ENCODE data around the gene KLC1.

The KLC1 gene

GRCh38 chr14:103738166-103738565, 109.2 kb downstream of the KLC1 start:
- DNase-seq: no peak

DNA sequence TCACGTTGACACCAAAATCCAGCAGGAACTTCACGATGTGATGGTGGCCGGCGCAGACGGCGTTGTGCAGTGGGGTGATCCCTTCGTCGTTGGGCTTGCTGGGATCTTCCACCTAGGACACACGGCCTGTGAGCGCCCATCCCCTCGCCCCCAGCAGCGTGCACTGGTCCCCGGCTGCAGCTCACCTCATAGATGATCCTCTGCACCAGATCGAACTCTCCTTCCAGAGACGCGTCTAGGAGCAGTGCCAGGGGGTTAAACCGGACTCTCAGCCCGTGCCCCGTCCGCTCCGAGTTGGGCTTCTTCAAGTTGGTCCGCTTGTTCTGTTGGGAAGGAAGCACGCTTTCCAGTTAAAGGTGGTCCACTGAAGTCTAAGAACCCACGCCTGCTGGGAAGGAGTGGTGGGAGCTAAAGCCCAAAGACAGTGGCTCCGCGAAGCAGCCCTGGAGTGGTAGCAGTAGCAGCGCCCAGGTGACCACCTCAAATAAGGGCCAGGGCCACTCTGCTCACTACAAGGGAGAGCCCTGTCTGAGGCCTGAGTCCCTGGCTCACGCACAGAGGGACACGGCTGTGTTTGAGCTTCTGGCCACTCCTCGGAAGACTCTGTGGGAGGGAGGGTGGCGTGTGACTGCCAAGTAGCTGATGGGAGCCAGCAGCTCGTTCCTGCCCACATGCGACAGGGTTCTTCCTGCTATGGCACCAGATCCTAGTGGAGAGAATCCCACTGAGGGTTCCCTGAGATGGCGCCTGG, 109.9 kb downstream of the KLC1 start:
- no peak for DNase-seq

DNA sequence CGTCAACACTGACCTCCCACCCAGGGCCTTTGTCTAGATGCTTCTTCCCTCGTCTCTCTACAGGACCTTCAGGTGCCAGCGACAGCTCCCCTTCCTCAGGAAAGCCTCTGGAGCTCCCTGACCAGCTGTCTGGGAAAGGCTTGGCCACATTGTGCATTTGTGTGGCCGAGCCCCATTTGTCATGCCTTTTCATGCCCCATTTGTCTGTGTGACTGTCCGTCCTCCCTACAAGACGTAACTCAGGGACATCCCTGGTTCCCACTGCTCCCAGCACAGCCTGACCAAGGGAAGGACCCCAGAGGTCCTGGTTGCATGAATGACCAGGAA, 110.4 kb downstream of the KLC1 start:
- no peak for DNase-seq

DNA sequence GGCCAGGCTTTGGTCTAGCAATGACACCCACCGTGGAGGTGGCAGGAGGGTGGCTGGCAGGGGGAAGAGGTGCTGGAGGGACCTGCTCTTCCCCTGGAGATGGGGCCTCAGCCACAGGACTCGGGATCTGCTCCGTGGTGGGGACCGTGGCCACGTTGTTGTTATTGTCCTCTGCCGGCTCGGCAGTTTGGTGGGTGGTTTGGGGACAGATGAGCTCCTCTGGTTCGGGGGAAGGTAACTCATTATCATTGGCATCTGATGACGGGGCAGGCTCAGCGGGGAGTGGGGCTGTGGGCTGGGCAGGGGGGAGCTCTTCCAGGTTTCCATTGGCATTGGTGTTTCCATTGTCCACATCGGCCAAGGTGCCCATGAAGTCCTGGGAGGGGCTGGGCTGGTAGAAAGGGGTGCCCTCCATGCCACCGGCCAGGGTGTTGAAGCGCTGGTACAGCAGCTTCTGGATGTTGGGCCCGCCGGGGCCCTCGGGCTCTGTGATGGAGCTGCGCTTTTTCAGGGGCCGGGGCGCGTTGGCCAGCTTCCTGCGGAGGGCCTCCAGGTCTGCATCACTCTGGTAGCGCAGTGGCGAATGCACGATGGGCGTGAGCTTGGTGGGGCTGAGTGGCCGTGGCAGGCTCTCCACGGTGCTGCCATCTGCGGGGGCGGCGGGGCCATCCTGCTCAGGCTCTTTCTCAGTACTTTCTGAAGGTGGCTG, 110.9 kb downstream of the KLC1 start:
- DNase-seq: no peak

GRCh38 chr14:103740991-103741689, 112.1 kb downstream of the KLC1 start:
- no peak for DNase-seq

DNA sequence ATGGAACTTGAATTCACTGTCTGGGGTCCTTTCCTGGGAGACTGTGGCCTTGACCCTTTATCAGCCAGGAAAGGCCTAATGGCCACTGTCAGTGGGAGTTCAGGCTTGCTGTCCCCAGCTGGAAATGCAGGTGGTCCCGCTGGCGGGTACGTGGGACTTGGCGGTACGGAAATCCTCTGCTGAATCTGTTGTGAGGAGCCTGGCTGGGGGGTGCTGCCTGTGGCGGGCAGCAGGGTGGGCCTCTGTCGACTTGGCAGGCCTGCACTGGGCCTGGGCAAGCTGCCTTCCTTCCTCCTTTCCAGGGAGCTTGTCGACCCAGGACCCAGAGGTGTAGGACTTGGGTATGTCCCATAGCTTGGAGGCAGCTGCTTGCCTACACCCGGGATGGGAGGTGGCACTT, 112.9 kb downstream of the KLC1 start:
- DNase-seq: no peak

DNA sequence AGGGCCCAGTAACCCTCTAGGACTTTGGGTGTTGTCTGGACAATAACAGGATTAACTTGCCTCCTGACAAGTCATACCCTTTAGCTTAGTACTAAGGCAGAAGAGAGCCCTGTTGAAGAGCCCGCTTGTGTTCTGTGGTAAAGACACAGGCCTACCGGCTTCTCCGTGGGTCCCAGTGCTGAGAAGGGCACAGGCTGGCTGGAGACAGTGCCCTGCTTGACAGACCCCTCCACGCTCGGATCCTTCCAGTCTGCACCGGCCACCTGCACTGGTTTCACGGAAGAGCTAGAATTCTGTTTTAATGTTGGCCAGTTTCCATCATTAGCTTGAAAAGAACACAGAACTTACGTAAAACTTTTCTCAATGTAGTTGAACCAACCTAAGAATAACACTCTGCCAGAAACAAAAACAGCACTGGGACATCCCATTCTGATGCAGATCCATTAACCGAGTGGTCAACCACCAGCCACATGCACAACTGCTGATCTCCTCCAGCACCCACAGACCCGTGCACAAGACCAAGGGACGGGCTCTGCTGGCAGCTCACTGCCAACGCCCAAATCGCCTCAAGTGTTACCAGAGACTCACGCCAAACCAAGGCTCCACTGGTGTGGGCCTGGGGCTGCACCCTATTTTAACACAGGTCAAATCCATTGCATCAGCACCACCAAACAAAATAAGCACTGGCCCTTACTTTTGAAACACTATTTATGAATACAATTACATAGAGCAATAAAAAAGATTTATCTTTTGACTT, 113.7 kb downstream of the KLC1 start:
- DNase-seq: no peak

GRCh38 chr14:103743691-103744090, 114.7 kb downstream of the KLC1 start:
- no peak for DNase-seq

GRCh38 chr14:103744621-103745395, 115.8 kb downstream of the KLC1 start:
- DNase-seq: no peak

DNA sequence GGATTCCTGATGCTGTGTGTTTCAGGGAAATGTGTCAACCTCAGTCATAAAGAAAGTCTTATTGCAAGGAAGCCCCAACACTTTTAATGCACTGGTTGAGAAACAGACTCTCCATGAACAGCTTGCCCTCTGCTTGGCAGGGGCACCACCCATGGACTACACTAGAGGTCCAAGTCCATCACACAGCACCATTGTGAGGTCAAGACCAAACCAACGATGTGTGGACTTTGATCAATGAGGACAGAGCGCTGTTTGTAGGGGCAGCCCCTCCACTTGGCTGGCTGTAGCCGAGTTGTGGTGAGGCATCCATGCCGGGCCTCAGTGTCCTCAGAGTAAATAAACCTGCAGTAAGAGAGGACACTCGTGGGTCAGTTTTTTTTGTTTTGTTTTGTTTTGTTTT, 116.4 kb downstream of the KLC1 start:
- DNase-seq: no peak

- DNase-seq: no peak
Measured at GRCh38 chr14:103746701-103747100, 117.7 kb downstream of the KLC1 start.

GRCh38 chr14:103748534-103748857, 119.5 kb downstream of the KLC1 start:
- DNase-seq: peak; percentile 80

DNA sequence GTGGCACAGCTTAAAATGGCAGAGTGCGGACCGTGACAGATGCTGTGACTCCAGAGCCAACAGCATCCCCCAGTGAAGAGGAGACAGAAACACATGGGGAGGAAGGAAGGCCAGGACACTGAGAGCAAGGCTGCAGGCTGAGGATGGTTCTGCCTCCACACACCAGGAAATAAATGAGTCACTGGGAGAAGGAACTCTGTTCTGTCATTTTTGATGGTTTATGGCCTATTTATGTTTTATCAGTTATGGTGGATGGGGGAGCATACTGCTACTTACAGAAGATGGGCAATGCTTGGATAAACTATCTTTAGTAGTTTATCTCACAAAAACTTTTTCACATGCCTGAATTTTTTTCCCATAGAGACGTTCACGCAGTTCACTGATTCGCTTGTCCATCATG, 120.4 kb downstream of the KLC1 start:
- no peak for DNase-seq

GRCh38 chr14:103749860-103750259, 120.8 kb downstream of the KLC1 start:
- no peak for DNase-seq

Measured in activated CD8-positive, alpha-beta memory T cell treated with anti-CD3 and anti-CD28 coated beads for 24 hours (primary cell).